Measurements from ENCODE around the gene CEP350. TPM values are rescaled to one million over a fixed set of nuclear protein-coding genes. Genes with fewer than 3 reads are reported as not detected.

CEP350 gene
- total RNA-seq, 1 experiment from 2014 or later, result 42.3 TPM

- no peaks in the 10 kb centered on the region for H3K9me3 Mint-ChIP-seq (ENCODE audit: low read depth, unreplicated experiment)
- TF ChIP-seq, protein P1, sequence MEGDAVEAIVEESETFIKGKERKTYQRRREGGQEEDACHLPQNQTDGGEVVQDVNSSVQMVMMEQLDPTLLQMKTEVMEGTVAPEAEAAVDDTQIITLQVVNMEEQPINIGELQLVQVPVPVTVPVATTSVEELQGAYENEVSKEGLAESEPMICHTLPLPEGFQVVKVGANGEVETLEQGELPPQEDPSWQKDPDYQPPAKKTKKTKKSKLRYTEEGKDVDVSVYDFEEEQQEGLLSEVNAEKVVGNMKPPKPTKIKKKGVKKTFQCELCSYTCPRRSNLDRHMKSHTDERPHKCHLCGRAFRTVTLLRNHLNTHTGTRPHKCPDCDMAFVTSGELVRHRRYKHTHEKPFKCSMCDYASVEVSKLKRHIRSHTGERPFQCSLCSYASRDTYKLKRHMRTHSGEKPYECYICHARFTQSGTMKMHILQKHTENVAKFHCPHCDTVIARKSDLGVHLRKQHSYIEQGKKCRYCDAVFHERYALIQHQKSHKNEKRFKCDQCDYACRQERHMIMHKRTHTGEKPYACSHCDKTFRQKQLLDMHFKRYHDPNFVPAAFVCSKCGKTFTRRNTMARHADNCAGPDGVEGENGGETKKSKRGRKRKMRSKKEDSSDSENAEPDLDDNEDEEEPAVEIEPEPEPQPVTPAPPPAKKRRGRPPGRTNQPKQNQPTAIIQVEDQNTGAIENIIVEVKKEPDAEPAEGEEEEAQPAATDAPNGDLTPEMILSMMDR (IDR thresholded peaks at IDR 0.05; ENCODE audit: unreplicated experiment), result no peak
- no TSS peak for BruUV-seq (replicated peaks)
- peaks cover 10% of the 10 kb centered on the region for H3K36me3 Mint-ChIP-seq (ENCODE audit: insufficient read depth, unreplicated experiment)
- H3K27ac Mint-ChIP-seq (ENCODE audit: unreplicated experiment), result no peak overlapping the region
- intact Hi-C loops (cut with micrococcal nuclease; ENCODE audit: unreplicated experiment), result loop anchor here (10.0 kb wide), 1 partner anchor 109 kb away; no protein-coding TSS in a partner anchor
- no peaks in the 10 kb centered on the region for H3K4me1 Mint-ChIP-seq (ENCODE audit: low read depth, unreplicated experiment)
- CTCF ChIA-PET, result no interaction called here
- H3K27me3 Mint-ChIP-seq (ENCODE audit: unreplicated experiment), result no peaks in the 10 kb centered on the region
- no peak for DNase-seq
- no peak overlapping the region for H3K4me3 Mint-ChIP-seq (ENCODE audit: low read depth, unreplicated experiment)
These were observed 111.5 kb downstream of the CEP350 start for GRCh38 chr1:180066150-180066549.

GRCh38 chr1:180070286-180070685 lies 115.7 kb downstream of the CEP350 start:
- no TSS peak for BruUV-seq (replicated peaks)
- intact Hi-C loops (cut with micrococcal nuclease; ENCODE audit: unreplicated experiment), result no loop called here
- Mint-ChIP-seq H3K27ac (ENCODE audit: unreplicated experiment) (no peak overlapping the region), H3K27me3 (ENCODE audit: unreplicated experiment) (no peaks in the 10 kb centered on the region), H3K36me3 (ENCODE audit: insufficient read depth, unreplicated experiment) (peaks cover 9% of the 10 kb centered on the region), H3K9me3 (ENCODE audit: low read depth, unreplicated experiment) (no peaks in the 10 kb centered on the region), H3K4me3 (ENCODE audit: low read depth, unreplicated experiment) (no peak overlapping the region), H3K4me1 (ENCODE audit: low read depth, unreplicated experiment) (no peaks in the 10 kb centered on the region)
- CTCF ChIA-PET, result interaction anchor here (0.7 kb wide), 1 partner anchor 461 kb away, joined by 6 read pairs; no protein-coding TSS in a partner anchor
- TF ChIP-seq, protein P1 (IDR thresholded peaks at IDR 0.05; ENCODE audit: unreplicated experiment), result no peak
- no peak for DNase-seq

DNA sequence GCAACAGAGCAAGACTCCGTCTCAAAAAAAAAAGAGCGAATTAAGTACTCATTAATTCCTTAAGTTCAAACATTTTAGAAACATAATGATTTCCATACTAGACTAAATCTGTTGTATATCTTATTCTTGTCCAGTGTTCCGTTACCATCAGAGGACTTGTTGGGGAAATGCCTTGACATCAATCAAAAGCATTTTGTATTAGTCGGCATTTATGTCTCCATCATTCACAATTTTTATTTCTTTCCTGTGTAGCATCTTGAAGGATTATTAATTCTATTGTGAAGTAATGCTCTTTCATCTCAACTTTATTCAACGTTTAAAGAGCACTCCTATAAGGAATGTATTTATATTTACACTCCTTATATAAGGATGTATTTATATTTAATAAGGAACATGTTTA lies 117.1 kb downstream of the CEP350 start:
- Mint-ChIP-seq H3K9me3 (ENCODE audit: low read depth, unreplicated experiment) (no peaks in the 10 kb centered on the region), H3K27me3 (ENCODE audit: unreplicated experiment) (no peaks in the 10 kb centered on the region), H3K4me3 (ENCODE audit: low read depth, unreplicated experiment) (no peak overlapping the region), H3K36me3 (ENCODE audit: insufficient read depth, unreplicated experiment) (peaks cover 19% of the 10 kb centered on the region), H3K27ac (ENCODE audit: unreplicated experiment) (no peak overlapping the region), H3K4me1 (ENCODE audit: low read depth, unreplicated experiment) (no peaks in the 10 kb centered on the region)
- TF ChIP-seq, protein P1 (IDR thresholded peaks at IDR 0.05; ENCODE audit: unreplicated experiment), result no peak
- DNase-seq, result no peak
- no TSS peak for BruUV-seq (replicated peaks)
- CTCF ChIA-PET, result no interaction called here
- intact Hi-C loops (cut with micrococcal nuclease; ENCODE audit: unreplicated experiment), result no loop called here

DNA sequence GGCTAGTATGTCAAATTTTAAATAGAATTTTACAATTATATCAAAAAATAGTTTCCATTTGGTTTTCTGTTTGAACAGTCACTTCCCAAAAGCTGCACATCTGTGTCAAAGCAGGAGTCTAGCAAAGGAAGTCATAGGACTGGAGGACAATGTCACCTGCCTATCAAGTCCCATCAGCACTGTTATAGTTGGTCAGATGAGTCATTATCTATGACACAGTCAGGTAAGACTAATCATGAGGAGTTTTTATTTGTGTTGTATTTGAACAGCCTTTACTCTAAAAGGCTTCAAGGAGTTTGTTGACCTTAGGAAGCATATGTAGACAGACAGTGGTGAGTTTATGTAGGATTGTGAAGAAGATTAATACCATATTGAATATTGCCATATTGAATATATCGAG lies 125.8 kb downstream of the CEP350 start:
- intact Hi-C loops (cut with micrococcal nuclease; ENCODE audit: unreplicated experiment), result no loop called here
- no peak overlapping the region for H3K4me3 Mint-ChIP-seq (ENCODE audit: low read depth, unreplicated experiment)
- BruUV-seq (replicated peaks), result no TSS peak
- H3K27ac Mint-ChIP-seq (ENCODE audit: unreplicated experiment), result no peak overlapping the region
- CTCF ChIA-PET, result interaction anchor here (1.0 to 1.2 kb wide), 2 partner anchors 12 to 102 kb away, joined by 3 to 4 read pairs; no protein-coding TSS in a partner anchor
- peaks cover 15% of the 10 kb centered on the region for H3K36me3 Mint-ChIP-seq (ENCODE audit: insufficient read depth, unreplicated experiment)
- H3K27me3 Mint-ChIP-seq (ENCODE audit: unreplicated experiment), result no peaks in the 10 kb centered on the region
- DNase-seq, result no peak
- H3K4me1 Mint-ChIP-seq (ENCODE audit: low read depth, unreplicated experiment), result no peaks in the 10 kb centered on the region
- TF ChIP-seq, protein P1 (IDR thresholded peaks at IDR 0.05; ENCODE audit: unreplicated experiment), result no peak
- no peaks in the 10 kb centered on the region for H3K9me3 Mint-ChIP-seq (ENCODE audit: low read depth, unreplicated experiment)

Measured in Calu3 (cell line).